GM13976 (cell line): ENCODE results near the gene DDN.

Source experiments
- DNase-seq: peaks from one replicate; pipeline ENCODE4 v3.0.0; 2012; ENCODE audit warnings: low spot score
- in situ Hi-C: fragments of 300-500 bp; cut with MboI; formaldehyde crosslinking; loops from one replicate; pipeline ENCODE4 v1.12.0; 2022; ENCODE audit warnings: low sequenced_read_pairs, mixed read lengths, inconsistent platforms; ENCODE audit not compliant: unreplicated experiment
- TF ChIP-seq, protein P1 (sequence below): IDR thresholded peaks from 2 replicates; pipeline ENCODE4 v1.5.1; 2012; ENCODE audit warnings: borderline replicate concordance, mild to moderate bottlenecking; ENCODE audit not compliant: insufficient read depth; ENCODE audit errors: extremely low read depth, missing control alignments, control extremely low read depth

DDN gene

DNA sequence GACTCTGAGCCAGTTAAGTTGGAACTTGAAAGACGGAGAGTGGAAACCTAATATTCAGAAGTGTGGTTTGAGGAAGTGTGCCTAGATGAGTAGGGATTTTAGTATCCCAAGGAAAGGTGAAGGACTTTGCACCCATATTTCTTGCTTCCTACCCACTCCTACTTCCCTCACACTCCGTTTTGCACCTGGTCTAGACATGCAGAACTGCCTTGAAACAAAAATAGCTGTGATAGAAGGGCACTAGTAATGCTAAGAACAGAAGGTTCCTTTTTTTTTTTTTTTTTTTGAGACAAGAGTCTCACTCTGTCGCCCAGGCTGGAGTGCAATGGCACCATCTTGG lies 41.2 kb downstream of the DDN start:
- in situ Hi-C loops, result no loop called here
- TF ChIP-seq, protein P1, sequence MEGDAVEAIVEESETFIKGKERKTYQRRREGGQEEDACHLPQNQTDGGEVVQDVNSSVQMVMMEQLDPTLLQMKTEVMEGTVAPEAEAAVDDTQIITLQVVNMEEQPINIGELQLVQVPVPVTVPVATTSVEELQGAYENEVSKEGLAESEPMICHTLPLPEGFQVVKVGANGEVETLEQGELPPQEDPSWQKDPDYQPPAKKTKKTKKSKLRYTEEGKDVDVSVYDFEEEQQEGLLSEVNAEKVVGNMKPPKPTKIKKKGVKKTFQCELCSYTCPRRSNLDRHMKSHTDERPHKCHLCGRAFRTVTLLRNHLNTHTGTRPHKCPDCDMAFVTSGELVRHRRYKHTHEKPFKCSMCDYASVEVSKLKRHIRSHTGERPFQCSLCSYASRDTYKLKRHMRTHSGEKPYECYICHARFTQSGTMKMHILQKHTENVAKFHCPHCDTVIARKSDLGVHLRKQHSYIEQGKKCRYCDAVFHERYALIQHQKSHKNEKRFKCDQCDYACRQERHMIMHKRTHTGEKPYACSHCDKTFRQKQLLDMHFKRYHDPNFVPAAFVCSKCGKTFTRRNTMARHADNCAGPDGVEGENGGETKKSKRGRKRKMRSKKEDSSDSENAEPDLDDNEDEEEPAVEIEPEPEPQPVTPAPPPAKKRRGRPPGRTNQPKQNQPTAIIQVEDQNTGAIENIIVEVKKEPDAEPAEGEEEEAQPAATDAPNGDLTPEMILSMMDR, result no peak
- no peak for DNase-seq

DNA sequence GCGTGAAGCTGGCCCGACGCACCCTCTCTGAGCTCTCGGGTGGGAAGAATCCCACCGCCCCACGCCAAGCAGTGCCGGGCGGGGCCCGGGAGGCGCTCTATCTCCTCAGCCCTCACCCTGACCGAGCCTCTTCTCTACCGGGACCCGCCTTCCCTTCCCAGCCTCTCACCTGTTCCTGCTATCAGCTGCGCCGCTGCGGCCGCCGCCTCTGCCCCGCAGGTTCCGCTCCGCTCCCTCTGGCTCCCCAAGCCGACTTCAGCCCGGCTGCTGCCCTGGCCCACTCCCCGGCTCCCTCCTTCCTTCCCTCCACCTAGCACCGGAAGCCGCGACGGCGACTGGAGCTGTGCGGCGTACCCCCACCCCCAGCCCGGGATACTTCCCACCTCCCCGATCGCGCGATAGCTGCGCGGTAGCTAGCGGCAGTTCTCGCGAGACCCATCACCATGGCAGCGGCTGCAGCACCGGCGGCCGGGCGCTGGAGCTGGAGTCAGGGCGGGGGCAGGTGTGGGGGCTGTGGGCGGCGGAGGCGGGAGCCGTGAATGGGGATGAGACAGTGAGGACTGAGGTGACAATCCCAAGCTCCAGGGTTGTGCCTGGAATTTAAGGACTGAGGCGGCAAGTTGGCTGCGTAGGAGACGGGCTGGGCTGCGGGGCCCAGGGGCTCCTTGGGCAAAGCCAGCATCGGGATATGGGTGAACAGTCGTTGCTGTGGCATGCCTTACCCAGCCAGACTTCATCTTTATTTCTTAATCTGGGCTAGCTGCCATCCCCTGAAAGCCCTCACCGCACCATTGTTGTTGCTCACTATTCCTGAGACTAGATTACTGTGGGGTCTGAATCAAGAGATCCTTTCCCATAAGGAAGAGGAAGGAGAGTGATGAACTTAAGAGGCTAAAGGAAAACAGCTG lies 41.8 kb downstream of the DDN start, which contains the start of gene ARF3:
Gene ARF3 (minus strand): TSS at position 347 of the 908 bp plus-strand sequence. CDS start 16,392 bp downstream, outside the sequence.
- in situ Hi-C loops, result no loop called here
- DNase-seq, result peak; percentile 98
- TF ChIP-seq, protein P1, result no peak

DNA sequence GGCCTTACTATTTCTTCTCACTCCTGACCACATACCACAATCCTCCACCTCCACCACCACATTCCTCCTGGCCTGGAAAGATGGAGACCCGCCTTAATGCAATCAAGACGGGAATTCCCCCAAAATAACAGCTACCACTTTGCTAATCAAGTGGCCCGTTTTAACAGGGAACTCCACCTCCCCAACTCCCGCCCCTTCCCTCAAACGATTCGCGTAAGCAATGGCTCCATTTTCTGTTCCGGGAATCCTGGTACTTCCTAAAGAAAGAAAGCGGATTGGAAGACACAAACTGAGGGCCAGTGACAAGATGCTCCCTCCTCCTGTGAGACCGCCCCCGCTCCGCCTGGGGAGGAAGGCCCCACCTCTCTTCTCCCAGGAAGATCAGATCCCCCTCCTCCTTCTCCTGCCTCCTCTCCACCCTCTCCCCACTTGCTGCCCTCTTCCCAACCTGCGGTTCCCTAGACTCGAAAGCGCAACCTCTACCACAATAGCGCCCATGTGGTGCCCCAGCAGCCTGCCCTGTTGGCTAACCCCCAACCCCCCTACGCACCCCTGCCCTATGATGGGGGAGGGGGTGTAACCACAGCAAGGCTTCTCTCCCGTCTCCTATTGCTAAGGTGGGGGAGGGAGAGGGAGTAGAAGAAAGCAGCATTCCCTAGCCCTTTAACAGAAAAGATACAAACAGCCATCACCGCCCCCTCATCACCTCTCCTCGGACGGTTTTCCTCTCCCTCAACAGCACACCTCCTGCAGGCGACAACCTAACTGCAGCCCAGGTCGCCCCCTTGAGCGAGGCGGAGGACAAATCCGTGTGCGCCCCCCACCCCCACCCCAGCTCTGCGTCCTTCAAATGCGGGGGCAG lies 42.7 kb downstream of the DDN start:
- in situ Hi-C loops, result no loop called here
- DNase-seq, result peak; percentile 67
- TF ChIP-seq, protein P1, result no peak

DNA sequence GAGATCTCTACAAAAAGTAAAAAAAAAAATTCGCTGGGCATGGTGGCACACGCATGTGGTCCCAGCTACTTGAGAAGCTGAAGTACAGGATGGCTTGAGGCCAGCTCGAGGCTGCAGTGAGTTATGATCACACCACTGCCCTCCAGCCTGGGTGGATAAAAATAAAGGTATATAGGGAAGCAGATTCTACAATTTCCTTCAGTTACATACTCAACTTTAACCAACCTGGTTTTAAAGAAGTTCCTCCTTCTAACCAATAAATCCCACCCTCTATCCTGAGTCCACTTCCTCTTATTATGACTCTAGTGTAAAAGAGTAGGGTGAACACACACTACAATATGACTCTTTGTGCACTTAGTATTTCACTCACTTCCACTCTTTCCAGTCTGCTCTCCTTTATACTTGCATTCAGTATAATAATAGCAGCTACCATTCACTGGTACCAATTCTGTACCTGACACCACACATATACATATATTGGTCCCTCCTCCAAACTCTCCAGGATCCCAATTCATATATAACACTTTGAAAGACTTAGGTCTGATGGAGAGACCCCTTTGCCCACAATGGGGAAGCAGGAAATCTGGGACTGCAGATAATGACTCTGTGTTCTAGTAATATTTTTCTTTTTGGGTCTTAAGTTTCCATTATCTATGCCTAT lies 44.2 kb downstream of the DDN start:
- in situ Hi-C loops, result no loop called here
- DNase-seq, result no peak
- TF ChIP-seq, protein P1, result no peak

DNA sequence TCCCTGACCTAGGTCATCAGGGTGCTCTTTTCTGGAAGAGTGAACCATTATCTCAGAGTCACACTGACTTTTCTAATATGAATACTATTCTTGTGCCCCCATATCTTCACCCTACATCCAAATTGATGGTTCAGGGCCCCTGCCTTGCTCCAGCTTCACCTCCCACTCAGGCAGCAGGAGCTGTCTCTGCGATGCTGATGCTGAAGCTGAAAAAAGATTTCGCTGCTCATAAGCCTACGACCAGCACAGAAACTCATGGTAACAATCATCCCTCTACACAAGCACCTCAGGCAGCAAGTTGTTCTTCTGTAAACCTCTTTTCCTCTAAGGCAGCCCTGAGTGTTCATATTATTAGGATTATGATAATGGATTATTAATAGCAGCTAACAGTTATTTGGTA lies 45.1 kb downstream of the DDN start:
- TF ChIP-seq, protein P1, result no peak
- no peak for DNase-seq
- in situ Hi-C loops, result no loop called here

DNA sequence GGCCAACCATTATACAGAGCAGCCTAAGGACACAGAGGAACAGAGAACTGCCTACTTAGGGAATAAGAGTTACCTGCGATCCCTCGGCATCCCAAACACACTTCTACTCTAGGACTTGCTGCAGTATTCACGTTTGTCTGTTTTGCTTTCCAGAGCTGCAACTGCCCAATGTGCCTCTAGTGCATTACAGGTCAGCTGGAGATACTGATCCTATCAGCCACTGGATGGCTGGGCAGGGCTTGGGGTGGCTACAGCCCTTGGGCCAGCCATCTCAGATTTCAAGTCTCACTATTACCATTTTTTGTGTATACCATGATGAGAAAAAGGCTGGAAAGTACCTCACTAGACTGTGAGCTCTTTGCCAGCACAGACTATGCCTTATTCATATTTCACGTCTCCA lies 46.5 kb downstream of the DDN start:
- in situ Hi-C loops, result no loop called here
- TF ChIP-seq, protein P1, result no peak
- DNase-seq, result no peak
